ENCODE measurements around the gene SLC1A7.
A peak's percentile ranks its signal among the peaks of the same experiment; 100 is the strongest.

SLC1A7 gene

DNA sequence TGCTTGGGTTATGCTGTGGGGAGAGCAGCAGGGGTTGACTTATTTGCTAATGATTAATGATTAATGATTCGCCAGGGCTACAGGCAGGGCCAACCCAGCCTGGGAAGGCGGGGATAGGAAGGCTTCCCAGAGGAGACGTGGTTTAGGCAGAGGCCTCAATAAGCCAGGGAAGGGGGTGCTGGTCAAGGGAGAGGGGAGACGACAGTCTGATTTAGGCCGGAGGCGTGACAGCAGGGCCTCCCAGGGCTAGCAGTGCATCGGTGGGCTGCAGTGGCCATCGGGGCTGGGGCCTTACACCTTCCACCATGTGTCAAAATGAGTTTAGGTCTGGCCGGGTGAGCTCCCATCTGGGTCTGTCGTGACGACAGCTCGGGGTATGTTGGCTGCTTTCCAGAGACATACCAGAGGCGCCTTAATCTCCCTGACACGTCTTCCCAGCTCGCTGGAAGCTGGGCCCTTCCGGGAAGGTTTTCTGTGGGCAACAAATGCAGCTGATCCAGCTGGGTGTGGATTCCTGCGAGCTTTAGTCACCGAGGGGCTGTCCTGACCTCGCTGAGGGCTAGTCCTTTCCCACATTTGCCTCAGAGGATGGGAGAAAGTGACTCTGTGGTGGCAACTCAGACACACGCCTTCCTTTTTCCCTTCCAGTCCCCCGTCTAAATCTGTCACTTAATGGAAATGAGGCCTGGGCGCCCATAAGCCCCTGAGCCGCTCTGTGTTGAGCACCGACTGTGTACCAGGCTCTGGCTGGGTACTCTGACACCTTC, 3.7 kb upstream of the SLC1A7 start:
- no peak overlapping the region for H2BK120ac ChIP-seq (ENCODE audit: low read depth, low read length)
- no peaks in the 10 kb centered on the region for H3K79me2 ChIP-seq (ENCODE audit: control insufficient read depth, insufficient read depth, low read length)
- no peaks in the 10 kb centered on the region for H3K36me3 ChIP-seq (ENCODE audit: control insufficient read depth, insufficient read depth, low read length)
- WGBS (ENCODE audit: extremely low coverage, insufficient coverage, low lambda C conversion rate): no CpG with 5 or more reads among the region's 24 CpGs
- no peak overlapping the region for H3K23ac ChIP-seq (ENCODE audit: low read length)
- no peak overlapping the region for H2BK5ac ChIP-seq (ENCODE audit: low read length)
- no peaks in the 10 kb centered on the region for H3K79me1 ChIP-seq (ENCODE audit: low read length)
- H4K5ac ChIP-seq (ENCODE audit: low read length): no peak overlapping the region
- no peak overlapping the region for H3K9ac ChIP-seq (ENCODE audit: low read length)
- no peak overlapping the region for H3K27ac ChIP-seq (ENCODE audit: low read depth, low read length)
- no peak overlapping the region for H3K4me2 ChIP-seq (ENCODE audit: low read length)
- DNase-seq: peak; percentile 86
- H4K8ac ChIP-seq (ENCODE audit: low read depth, low read length): no peak overlapping the region
- no peaks in the 10 kb centered on the region for H3K27me3 ChIP-seq (ENCODE audit: insufficient read depth, low read length, poor library complexity)
- H2BK15ac ChIP-seq (replicated peaks; ENCODE audit: low read depth): no peak overlapping the region
- no peaks in the 10 kb centered on the region for H3K4me1 ChIP-seq (ENCODE audit: control insufficient read depth, low read depth, low read length)
- H3K56ac ChIP-seq (ENCODE audit: low read length): no peak overlapping the region
- no peak overlapping the region for H3K4ac ChIP-seq (ENCODE audit: low read depth, low read length)
- H2AK5ac ChIP-seq (ENCODE audit: low read length): no peak overlapping the region
- no peak overlapping the region for H3K18ac ChIP-seq (ENCODE audit: low read length)
- H3K4me3 ChIP-seq (ENCODE audit: low read length): no peak overlapping the region

DNA sequence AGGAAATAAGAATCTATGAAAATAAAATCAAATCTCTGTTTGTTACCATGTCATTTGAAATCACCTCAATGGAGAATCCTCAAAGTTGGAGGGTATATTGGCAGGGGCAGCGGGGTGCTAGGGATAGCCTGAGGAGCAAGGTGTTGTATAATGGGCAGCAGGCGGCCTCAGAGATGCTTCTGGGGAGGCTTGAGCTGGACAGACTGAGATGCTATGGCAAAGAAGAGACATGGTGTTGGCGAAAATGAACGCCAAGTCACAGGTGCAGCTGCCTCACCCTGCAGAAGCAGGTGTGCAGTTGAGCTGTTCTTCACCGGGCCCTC, 3.1 kb upstream of the SLC1A7 start:
- Histone ChIP-seq H3K36me3 (ENCODE audit: control insufficient read depth, insufficient read depth, low read length) (no peaks in the 10 kb centered on the region), H3K27me3 (ENCODE audit: insufficient read depth, low read length, poor library complexity) (no peaks in the 10 kb centered on the region), H3K4me2 (ENCODE audit: low read length) (no peak overlapping the region), H3K23ac (ENCODE audit: low read length) (no peak overlapping the region), H4K8ac (ENCODE audit: low read depth, low read length) (no peak overlapping the region), H3K79me2 (ENCODE audit: control insufficient read depth, insufficient read depth, low read length) (no peaks in the 10 kb centered on the region), H3K4ac (ENCODE audit: low read depth, low read length) (no peak overlapping the region), H3K27ac (ENCODE audit: low read depth, low read length) (no peak overlapping the region), H2AK5ac (ENCODE audit: low read length) (no peak overlapping the region), H2BK5ac (ENCODE audit: low read length) (no peak overlapping the region), H2BK15ac (replicated peaks; ENCODE audit: low read depth) (no peak overlapping the region), H4K5ac (ENCODE audit: low read length) (no peak overlapping the region), H3K4me3 (ENCODE audit: low read length) (no peak overlapping the region), H3K9ac (ENCODE audit: low read length) (no peak overlapping the region), H2BK120ac (ENCODE audit: low read depth, low read length) (no peak overlapping the region), H3K56ac (ENCODE audit: low read length) (no peak overlapping the region), H3K4me1 (ENCODE audit: control insufficient read depth, low read depth, low read length) (no peaks in the 10 kb centered on the region), H3K79me1 (ENCODE audit: low read length) (no peaks in the 10 kb centered on the region), H3K18ac (ENCODE audit: low read length) (no peak overlapping the region)
- no CpG with 5 or more reads among the region's 5 CpGs for WGBS (ENCODE audit: extremely low coverage, insufficient coverage, low lambda C conversion rate)
- no peak for DNase-seq

DNA sequence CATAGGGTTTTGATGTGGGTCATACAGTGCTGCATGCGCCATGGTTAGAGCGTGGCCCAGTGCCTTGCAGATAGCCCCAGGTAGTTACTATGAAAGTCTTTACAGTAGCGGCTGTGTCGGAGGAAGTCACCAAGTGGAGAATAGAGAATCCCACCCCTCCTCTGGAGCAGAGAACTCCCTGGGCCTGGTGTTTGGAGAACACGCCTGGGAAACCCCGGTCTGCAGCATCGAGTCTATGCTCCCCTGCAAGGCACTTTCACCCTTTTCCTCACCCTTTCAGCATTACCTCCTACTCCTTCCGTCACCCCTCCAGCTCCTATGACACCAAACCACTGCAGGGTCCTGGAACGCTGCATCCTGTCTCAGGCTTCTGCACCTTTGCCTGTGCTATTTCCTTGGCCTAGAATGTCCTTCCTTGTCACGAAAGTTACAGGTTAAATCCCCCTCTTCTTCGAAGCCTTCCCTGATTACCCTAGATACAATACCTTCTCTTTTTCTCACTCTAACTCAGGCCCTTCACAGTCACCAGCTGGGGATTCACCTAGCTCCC, 2.7 kb upstream of the SLC1A7 start:
- no CpG with 5 or more reads among the region's 11 CpGs for WGBS (ENCODE audit: extremely low coverage, insufficient coverage, low lambda C conversion rate)
- Histone ChIP-seq H3K4me3 (ENCODE audit: low read length) (no peak overlapping the region), H2BK15ac (replicated peaks; ENCODE audit: low read depth) (no peak overlapping the region), H3K56ac (ENCODE audit: low read length) (no peak overlapping the region), H3K36me3 (ENCODE audit: control insufficient read depth, insufficient read depth, low read length) (no peaks in the 10 kb centered on the region), H3K27ac (ENCODE audit: low read depth, low read length) (no peak overlapping the region), H2AK5ac (ENCODE audit: low read length) (no peak overlapping the region), H3K18ac (ENCODE audit: low read length) (no peak overlapping the region), H4K5ac (ENCODE audit: low read length) (no peak overlapping the region), H3K27me3 (ENCODE audit: insufficient read depth, low read length, poor library complexity) (no peaks in the 10 kb centered on the region), H3K79me1 (ENCODE audit: low read length) (no peaks in the 10 kb centered on the region), H3K4me2 (ENCODE audit: low read length) (no peak overlapping the region), H3K79me2 (ENCODE audit: control insufficient read depth, insufficient read depth, low read length) (no peaks in the 10 kb centered on the region), H4K8ac (ENCODE audit: low read depth, low read length) (no peak overlapping the region), H3K23ac (ENCODE audit: low read length) (no peak overlapping the region), H3K4me1 (ENCODE audit: control insufficient read depth, low read depth, low read length) (no peaks in the 10 kb centered on the region), H3K4ac (ENCODE audit: low read depth, low read length) (no peak overlapping the region), H2BK120ac (ENCODE audit: low read depth, low read length) (no peak overlapping the region), H3K9ac (ENCODE audit: low read length) (no peak overlapping the region), H2BK5ac (ENCODE audit: low read length) (no peak overlapping the region)
- DNase-seq: no peak

DNA sequence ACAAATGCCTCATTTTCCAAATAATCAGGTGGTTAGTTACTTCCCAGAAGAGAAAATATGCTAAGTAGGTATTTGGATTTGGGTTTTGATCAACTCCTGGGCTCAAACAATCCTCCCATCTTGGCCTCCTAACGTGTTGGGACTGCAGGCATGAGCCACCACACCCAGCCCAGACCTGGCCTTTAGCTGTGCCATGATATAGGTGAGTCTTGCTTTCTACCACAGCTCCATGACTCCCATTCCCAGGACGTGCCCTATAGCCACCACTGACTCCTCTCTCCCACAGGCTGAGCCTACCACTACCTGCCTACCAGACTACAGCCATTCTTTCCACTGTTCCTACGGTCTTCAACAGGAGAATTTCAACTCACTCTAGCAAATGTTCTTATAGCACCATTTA, 1.8 kb upstream of the SLC1A7 start:
- H3K23ac ChIP-seq (ENCODE audit: low read length): no peak overlapping the region
- H2AK5ac ChIP-seq (ENCODE audit: low read length): no peak overlapping the region
- H3K79me2 ChIP-seq (ENCODE audit: control insufficient read depth, insufficient read depth, low read length): no peaks in the 10 kb centered on the region
- no peak overlapping the region for H3K27ac ChIP-seq (ENCODE audit: low read depth, low read length)
- no peak overlapping the region for H2BK5ac ChIP-seq (ENCODE audit: low read length)
- H2BK120ac ChIP-seq (ENCODE audit: low read depth, low read length): no peak overlapping the region
- no peaks in the 10 kb centered on the region for H3K79me1 ChIP-seq (ENCODE audit: low read length)
- H3K27me3 ChIP-seq (ENCODE audit: insufficient read depth, low read length, poor library complexity): no peaks in the 10 kb centered on the region
- H4K8ac ChIP-seq (ENCODE audit: low read depth, low read length): no peak overlapping the region
- H4K5ac ChIP-seq (ENCODE audit: low read length): no peak overlapping the region
- no CpG with 5 or more reads among the region's 3 CpGs for WGBS (ENCODE audit: extremely low coverage, insufficient coverage, low lambda C conversion rate)
- no peak overlapping the region for H3K9ac ChIP-seq (ENCODE audit: low read length)
- no peak for DNase-seq
- no peak overlapping the region for H2BK15ac ChIP-seq (replicated peaks; ENCODE audit: low read depth)
- H3K4me1 ChIP-seq (ENCODE audit: control insufficient read depth, low read depth, low read length): no peaks in the 10 kb centered on the region
- no peak overlapping the region for H3K4ac ChIP-seq (ENCODE audit: low read depth, low read length)
- H3K4me2 ChIP-seq (ENCODE audit: low read length): no peak overlapping the region
- no peaks in the 10 kb centered on the region for H3K36me3 ChIP-seq (ENCODE audit: control insufficient read depth, insufficient read depth, low read length)
- no peak overlapping the region for H3K18ac ChIP-seq (ENCODE audit: low read length)
- H3K4me3 ChIP-seq (ENCODE audit: low read length): no peak overlapping the region
- H3K56ac ChIP-seq (ENCODE audit: low read length): no peak overlapping the region

DNA sequence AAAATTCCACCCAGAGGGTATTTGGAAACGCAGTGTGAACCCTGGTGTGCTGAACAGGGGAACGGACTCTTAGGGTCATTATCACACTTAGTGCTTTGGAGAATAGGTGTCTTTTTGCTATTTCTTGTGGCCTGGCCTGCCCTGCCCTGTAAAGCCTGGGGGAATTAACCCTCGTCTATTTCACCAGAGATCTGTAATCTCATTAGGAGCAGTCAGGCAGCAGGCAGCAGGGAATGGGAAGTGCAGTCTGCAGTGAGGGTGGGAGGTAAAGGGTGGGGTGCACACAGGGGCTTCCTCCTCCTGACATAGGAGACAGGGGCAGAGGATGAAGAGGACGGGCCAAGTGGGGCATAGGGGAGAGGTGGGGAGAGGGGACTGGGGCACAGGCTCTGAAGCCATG, 1.1 kb upstream of the SLC1A7 start:
- Histone ChIP-seq H2BK15ac (replicated peaks; ENCODE audit: low read depth) (no peak overlapping the region), H3K56ac (ENCODE audit: low read length) (no peak overlapping the region), H3K9ac (ENCODE audit: low read length) (no peak overlapping the region), H3K18ac (ENCODE audit: low read length) (no peak overlapping the region), H2BK120ac (ENCODE audit: low read depth, low read length) (no peak overlapping the region), H3K4me2 (ENCODE audit: low read length) (no peak overlapping the region), H2BK5ac (ENCODE audit: low read length) (no peak overlapping the region), H3K4ac (ENCODE audit: low read depth, low read length) (no peak overlapping the region), H4K8ac (ENCODE audit: low read depth, low read length) (no peak overlapping the region), H3K4me3 (ENCODE audit: low read length) (no peak overlapping the region), H2AK5ac (ENCODE audit: low read length) (no peak overlapping the region), H3K23ac (ENCODE audit: low read length) (no peak overlapping the region), H3K79me2 (ENCODE audit: control insufficient read depth, insufficient read depth, low read length) (no peaks in the 10 kb centered on the region), H3K27me3 (ENCODE audit: insufficient read depth, low read length, poor library complexity) (no peaks in the 10 kb centered on the region), H3K79me1 (ENCODE audit: low read length) (no peaks in the 10 kb centered on the region), H4K5ac (ENCODE audit: low read length) (no peak overlapping the region), H3K36me3 (ENCODE audit: control insufficient read depth, insufficient read depth, low read length) (no peaks in the 10 kb centered on the region), H3K4me1 (ENCODE audit: control insufficient read depth, low read depth, low read length) (no peaks in the 10 kb centered on the region), H3K27ac (ENCODE audit: low read depth, low read length) (no peak overlapping the region)
- no peak for DNase-seq
- WGBS (ENCODE audit: extremely low coverage, insufficient coverage, low lambda C conversion rate): no CpG with 5 or more reads among the region's 4 CpGs
